Endothelial cell (in vitro differentiated cells): ENCODE measurements around the gene CTNNA2. TPM values are rescaled to one million over a fixed set of nuclear protein-coding genes. Genes with fewer than 3 reads are reported as not detected.

Experiments
- DNase-seq: peaks from one replicate; pipeline ENCODE4 v3.0.0; 2021; ENCODE audit warnings: low spot score
- H3K27ac Mint-ChIP-seq: one replicate; pipeline ENCODE4 v1.8.0; 2021; ENCODE audit warnings: mixed read lengths, inconsistent platforms; ENCODE audit not compliant: unreplicated experiment
- H3K27me3 Mint-ChIP-seq: one replicate; pipeline ENCODE4 v1.8.0; 2021; ENCODE audit warnings: mild to moderate bottlenecking, moderate library complexity, mixed read lengths, inconsistent platforms; ENCODE audit not compliant: unreplicated experiment
- H3K36me3 Mint-ChIP-seq: one replicate; pipeline ENCODE4 v1.8.0; 2021; ENCODE audit warnings: mild to moderate bottlenecking, low read depth, mixed read lengths, inconsistent platforms; ENCODE audit not compliant: unreplicated experiment
- H3K4me1 Mint-ChIP-seq: one replicate; pipeline ENCODE4 v1.8.0; 2021; ENCODE audit warnings: mild to moderate bottlenecking, mixed read lengths, inconsistent platforms; ENCODE audit not compliant: unreplicated experiment
- H3K4me3 Mint-ChIP-seq: one replicate; pipeline ENCODE4 v1.8.0; 2021; ENCODE audit warnings: mild to moderate bottlenecking, mixed read lengths, inconsistent platforms; ENCODE audit not compliant: unreplicated experiment
- H3K9me3 Mint-ChIP-seq: one replicate; pipeline ENCODE4 v1.8.0; 2021; ENCODE audit warnings: mixed read lengths, inconsistent platforms; ENCODE audit not compliant: unreplicated experiment
- CTCF ChIP-seq: fragments of 200-600 bp; sonication (generic); IDR thresholded peaks from one replicate; pipeline ENCODE4 v1.5.0; 2021; ENCODE audit warnings: antibody characterized with exemption; ENCODE audit not compliant: unreplicated experiment
- total RNA-seq: library from RNA; stranded (reverse); fragmentation: NEBNext Ultra II Directional; extraction: Animal tissue kit (Norgen Biotek cat#: 25700); gene quantifications from one replicate; pipeline ENCODE4 v1.2.1, GENCODE V29; 2021; ENCODE audit not compliant: unreplicated experiment

CTNNA2 gene
- total RNA-seq, 1 donor from 2014 or later, result 4.7 TPM

- H3K27me3 Mint-ChIP-seq, result no peaks in the 10 kb centered on the region
- TF ChIP-seq CTCF, result no peak
- H3K27ac Mint-ChIP-seq, result no peak overlapping the region
- no peaks in the 10 kb centered on the region for H3K36me3 Mint-ChIP-seq
- no peak overlapping the region for H3K4me3 Mint-ChIP-seq
- H3K4me1 Mint-ChIP-seq, result no peaks in the 10 kb centered on the region
- H3K9me3 Mint-ChIP-seq, result no peaks in the 10 kb centered on the region
- DNase-seq, result no peak
Measured at GRCh38 chr2:80568011-80568410, 1055.2 kb downstream of the CTNNA2 start.

GRCh38 chr2:80573167-80573566, 1060.3 kb downstream of the CTNNA2 start:
- DNase-seq, result no peak
- H3K9me3 Mint-ChIP-seq, result no peaks in the 10 kb centered on the region
- no peak overlapping the region for H3K27ac Mint-ChIP-seq

GRCh38 chr2:80573950-80574349, 1061.1 kb downstream of the CTNNA2 start:
- no peak for DNase-seq
- Mint-ChIP-seq H3K27me3 (no peaks in the 10 kb centered on the region), H3K36me3 (no peaks in the 10 kb centered on the region), H3K27ac (no peak overlapping the region), H3K4me3 (no peak overlapping the region), H3K4me1 (no peaks in the 10 kb centered on the region), H3K9me3 (no peaks in the 10 kb centered on the region)
- TF ChIP-seq CTCF, result no peak

More at GRCh38 chr2:80573167-80573566, 1060.3 kb downstream of the CTNNA2 start:
- Mint-ChIP-seq H3K4me1 (no peaks in the 10 kb centered on the region), H3K36me3 (no peaks in the 10 kb centered on the region), H3K27me3 (no peaks in the 10 kb centered on the region), H3K4me3 (no peak overlapping the region)
- no peak for TF ChIP-seq CTCF

- Mint-ChIP-seq H3K4me3 (no peak overlapping the region), H3K27me3 (no peaks in the 10 kb centered on the region), H3K4me1 (no peaks in the 10 kb centered on the region), H3K36me3 (no peaks in the 10 kb centered on the region), H3K9me3 (no peaks in the 10 kb centered on the region), H3K27ac (no peak overlapping the region)
- no peak for DNase-seq
- no peak for TF ChIP-seq CTCF
Measured at GRCh38 chr2:80579756-80580155, 1066.9 kb downstream of the CTNNA2 start.

- Mint-ChIP-seq H3K27me3 (no peaks in the 10 kb centered on the region), H3K27ac (no peak overlapping the region), H3K9me3 (no peaks in the 10 kb centered on the region), H3K36me3 (no peaks in the 10 kb centered on the region), H3K4me3 (no peak overlapping the region), H3K4me1 (no peaks in the 10 kb centered on the region)
- DNase-seq, result no peak
- TF ChIP-seq CTCF, result no peak
Measured at GRCh38 chr2:80591233-80591632, 1078.4 kb downstream of the CTNNA2 start.
